ENCODE data around the gene HOXD13.

Gene HOXD13

GRCh38 chr2:176132205-176133171 lies 40.0 kb downstream of the HOXD13 start:
- no peak for DNase-seq (ENCODE audit: low spot score)

DNA sequence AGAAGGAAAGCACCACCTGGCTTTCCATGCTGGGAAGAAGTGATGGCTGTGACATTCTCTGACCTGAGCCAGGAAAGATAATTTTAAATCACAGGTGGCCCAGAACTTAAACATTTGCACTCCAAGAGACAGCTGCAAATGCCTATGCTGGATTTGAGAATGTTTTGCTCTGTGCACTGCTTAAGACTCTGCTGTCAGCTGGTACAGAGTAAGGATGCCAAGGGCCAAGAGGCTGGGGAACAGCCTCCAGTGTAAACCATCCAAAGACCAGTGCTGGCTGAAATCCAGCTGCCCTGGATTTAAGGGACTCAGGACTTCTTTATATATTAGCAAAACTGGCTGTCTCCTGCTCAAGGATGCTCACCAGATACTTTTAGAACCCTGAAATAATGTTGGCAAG lies 40.9 kb downstream of the HOXD13 start:
- DNase-seq (ENCODE audit: low spot score) = no peak

DNA sequence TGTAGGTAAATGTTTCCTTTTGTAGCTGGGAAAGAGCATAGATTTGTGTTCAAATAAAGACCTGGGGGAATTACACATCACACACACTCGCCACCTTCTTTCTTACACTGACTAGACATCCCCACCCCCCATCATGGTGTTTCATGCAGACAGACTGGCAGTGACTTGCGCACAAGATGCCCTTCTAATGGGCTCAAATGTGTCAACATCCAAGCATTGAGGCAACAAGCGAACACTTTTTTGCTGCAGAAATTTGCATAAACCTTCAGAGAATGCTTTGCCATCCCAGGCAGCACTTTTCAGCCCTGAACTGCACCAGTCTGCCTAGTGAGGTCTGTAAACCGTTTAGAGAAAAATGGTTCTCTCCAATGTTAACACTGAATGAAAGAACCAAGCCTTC lies 41.5 kb downstream of the HOXD13 start:
- DNase-seq (ENCODE audit: low spot score) = no peak

DNA sequence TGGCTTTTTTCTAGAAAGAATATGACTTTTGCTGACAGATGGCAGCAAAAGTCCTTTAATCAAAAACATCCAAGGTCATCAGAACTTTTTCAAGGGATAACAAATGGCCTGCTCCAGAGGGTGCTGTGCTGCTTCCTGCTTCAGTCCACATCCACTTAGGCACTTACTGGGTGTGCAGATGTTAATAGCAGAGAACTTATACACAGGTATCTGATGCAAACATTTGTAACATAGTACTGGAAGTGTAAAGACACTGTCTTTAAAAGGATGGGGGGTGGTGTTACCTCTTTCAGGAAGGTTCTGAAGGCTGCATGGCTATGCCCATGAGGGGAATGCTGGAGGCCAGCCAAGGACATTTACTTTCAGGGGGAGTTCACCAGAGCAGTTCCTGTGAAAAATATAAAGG lies 42.5 kb downstream of the HOXD13 start:
- no peak for DNase-seq (ENCODE audit: low spot score)

- DNase-seq (ENCODE audit: low spot score) = no peak
Observed at GRCh38 chr2:176136374-176137251, 44.1 kb downstream of the HOXD13 start.

DNA sequence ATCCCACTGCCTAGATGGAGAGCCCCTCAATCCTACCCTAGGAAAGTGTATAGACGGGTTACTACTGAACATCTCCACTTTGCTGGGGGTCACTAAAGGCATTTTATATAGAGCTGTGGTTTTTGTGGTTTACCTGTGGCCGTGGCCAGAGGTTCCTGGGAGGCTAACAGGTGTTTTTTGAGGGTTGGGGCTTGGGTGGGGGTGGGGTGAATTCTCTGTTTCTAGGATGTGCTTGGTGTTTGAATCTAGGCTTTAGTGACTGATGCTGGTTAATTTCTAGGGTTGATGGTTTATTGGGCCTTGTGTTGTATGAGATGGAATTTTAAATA lies 44.7 kb downstream of the HOXD13 start:
- DNase-seq (ENCODE audit: low spot score) = no peak

- DNase-seq (ENCODE audit: low spot score) = no peak
Observed at GRCh38 chr2:176137906-176138305, 45.4 kb downstream of the HOXD13 start.

DNA sequence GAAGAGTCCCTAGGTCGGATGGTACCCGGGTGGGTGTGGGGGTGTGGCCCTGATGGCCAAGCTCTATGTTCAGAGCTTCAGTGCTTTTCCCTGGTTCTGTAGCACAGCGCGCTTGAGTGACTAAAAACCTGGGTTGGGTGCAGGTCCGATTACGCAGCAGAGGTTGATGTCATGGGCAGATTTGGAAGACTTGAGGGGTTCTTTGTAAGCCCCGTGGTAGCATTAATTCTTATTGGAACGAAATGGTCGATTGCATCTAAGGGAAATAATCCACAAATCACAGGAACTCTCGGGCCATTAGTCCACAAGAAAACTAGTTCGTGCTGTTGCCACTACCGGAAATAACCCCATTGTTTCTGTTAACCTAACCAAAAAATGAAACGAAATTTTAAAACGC lies 46.0 kb downstream of the HOXD13 start:
- DNase-seq (ENCODE audit: low spot score) = no peak

DNA sequence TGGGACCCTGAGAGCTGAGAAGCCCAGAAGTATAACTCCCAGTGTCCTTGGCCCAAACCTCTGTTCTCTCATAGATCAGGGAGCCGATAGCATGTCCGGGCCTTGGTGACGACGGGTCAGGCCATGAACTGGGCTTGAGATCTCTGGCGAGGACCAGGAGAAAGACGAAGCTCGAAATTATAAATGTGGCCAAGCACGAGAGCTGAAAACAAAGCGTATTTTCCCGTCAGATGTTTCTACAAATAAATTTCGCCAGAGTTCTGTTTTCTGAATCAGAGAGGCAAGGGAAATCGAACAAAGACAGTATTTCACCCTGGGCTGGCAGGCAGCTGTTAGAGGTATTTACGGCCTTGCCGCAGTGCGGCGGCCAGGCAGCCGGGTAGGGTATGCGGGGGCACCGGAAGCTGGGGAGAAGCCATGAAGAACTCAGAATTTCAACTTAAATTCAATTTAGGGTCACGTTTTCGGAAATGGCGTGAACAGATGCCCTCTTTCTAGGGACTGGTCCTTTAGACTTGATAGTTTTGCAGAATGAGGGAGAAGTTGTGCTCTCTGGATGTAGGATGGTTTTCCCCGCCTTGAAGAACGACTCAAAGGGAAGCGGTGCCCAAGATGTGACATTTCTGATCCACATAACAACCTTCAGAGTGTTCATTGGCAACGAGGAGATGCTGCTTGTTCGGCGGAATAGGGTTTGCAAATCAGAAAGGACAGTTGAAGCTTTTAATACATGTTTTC lies 46.6 kb downstream of the HOXD13 start:
- DNase-seq (ENCODE audit: low spot score) = no peak

DNA sequence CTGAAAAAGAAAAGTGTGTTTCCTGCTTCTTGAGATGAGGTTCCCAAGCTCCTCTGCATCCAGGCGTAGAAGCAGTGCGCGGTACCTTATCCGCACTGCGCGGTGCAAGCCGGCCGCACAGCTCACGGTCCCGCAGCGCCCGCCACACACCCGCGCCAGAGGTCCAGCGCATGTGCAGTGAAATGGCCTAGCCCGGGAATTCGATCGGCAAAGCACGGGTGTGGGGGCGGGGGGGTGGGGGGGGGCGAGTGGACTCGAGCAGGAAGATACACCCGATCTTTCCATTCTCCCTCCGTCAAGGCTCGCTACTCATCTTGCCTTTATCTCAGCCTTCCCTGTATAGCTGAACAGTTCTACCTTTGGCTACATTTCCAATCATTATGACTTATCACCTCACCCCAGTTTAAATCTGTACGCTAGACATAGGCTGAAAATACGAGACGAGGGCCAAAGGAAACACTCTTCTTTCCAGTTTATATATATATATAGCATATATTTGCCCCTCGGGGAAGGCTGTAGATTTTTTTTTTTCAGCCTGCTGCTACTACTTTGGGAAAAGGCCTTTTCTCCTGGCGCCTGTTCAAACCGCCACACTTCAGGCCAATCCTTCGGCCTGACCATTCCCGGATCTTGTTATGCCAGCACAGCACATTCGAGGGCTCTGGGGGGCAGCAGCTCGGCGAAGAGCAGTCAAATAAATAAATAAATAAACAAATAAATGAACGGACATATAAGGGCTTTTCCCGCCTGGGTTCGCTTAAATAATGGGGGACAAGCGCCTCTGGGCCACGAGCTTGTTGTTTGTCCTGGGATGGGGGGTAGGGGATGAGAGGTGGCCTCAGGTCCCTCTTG lies 47.4 kb downstream of the HOXD13 start:
- no peak for DNase-seq (ENCODE audit: low spot score)

DNA sequence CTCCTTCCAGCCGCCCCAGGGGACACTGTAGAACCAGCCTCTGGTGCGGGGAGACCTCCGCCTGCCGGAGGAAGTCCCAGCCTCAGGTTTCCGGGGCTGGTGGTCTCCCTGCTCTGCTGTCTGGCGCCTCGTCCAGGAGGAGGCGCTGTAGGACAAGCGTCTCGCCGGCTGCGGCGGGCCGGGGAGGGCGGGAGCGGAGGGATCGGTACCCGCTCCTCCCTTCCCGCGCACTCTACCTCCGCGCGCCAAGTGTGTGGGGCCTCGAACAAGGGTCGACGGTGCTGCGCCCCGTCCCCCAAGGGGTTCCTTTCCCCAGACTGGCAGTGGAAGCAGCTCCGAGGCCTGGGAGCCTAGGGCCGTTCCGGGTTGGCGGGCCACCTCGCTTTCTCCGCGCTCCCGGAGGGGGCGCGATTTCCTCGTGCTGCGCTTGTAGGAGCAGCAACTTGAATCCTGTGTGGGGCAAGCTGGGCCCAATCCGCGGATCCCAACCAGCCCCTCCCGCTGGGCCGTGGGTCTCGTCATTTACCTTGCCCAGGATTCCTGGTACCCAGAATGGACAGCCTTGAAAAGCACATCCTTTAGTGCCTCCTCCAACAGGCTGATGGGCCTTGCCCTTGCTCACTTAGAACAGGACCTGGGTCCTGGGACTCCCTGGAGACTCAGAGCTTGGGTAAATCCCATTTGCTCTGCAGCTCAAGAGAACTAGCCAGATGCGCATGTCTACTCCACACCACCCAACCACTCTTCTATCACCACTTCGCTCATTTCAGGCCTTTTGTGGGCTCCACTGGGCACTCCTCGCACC lies 48.2 kb downstream of the HOXD13 start:
- peak; percentile 73 for DNase-seq (ENCODE audit: low spot score)

DNA sequence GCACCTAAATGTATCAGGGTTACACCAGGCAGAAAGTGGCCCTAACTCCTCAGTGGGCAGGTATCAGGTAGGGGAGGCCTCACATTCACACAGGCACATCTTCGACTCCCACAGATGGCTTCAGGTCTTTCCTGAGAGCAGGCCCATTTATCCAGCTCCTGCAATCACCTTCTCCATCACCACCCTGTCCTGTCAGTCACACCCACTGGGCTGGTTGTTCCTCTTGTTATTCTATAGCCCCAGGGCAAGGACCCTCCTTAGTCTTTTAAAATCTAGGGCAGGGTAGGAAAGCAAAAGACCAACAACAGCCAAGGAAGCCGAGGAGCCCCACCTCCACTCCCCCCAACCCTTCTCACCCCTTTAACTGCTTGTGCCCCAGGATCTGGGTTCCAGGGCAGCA lies 49.8 kb downstream of the HOXD13 start:
- DNase-seq (ENCODE audit: low spot score) = no peak

All from pons (tissue), 1 donor.